ENCODE results near the gene CHTF8.

- no peak for TF ChIP-seq CTCF (IDR thresholded peaks at IDR 0.05; ENCODE audit: poor library complexity)
- no peak for TF ChIP-seq EZH2 (IDR thresholded peaks at IDR 0.05; ENCODE audit: borderline replicate concordance)
These were observed at the start of gene CHTF8, which contains the start of gene UTP4 for GRCh38 chr16:69132424-69133252.
